HG02840 (cell line): ENCODE results near the gene ENTR1.
"Not testable (repeated sequence)": the region's sequence is repeated elsewhere in the genome, so short reads cannot be mapped to it uniquely, and the experiment has no call there.

Source experiments
- ATAC-seq: cut with Tn5 transposase; IDR thresholded peaks from one replicate; pipeline ENCODE4 v1.9.1; 2021; ENCODE audit warnings: mild to moderate bottlenecking, moderate library complexity, moderate number of reproducible peaks; ENCODE audit not compliant: unreplicated experiment, low FRiP score

ENTR1 gene

DNA sequence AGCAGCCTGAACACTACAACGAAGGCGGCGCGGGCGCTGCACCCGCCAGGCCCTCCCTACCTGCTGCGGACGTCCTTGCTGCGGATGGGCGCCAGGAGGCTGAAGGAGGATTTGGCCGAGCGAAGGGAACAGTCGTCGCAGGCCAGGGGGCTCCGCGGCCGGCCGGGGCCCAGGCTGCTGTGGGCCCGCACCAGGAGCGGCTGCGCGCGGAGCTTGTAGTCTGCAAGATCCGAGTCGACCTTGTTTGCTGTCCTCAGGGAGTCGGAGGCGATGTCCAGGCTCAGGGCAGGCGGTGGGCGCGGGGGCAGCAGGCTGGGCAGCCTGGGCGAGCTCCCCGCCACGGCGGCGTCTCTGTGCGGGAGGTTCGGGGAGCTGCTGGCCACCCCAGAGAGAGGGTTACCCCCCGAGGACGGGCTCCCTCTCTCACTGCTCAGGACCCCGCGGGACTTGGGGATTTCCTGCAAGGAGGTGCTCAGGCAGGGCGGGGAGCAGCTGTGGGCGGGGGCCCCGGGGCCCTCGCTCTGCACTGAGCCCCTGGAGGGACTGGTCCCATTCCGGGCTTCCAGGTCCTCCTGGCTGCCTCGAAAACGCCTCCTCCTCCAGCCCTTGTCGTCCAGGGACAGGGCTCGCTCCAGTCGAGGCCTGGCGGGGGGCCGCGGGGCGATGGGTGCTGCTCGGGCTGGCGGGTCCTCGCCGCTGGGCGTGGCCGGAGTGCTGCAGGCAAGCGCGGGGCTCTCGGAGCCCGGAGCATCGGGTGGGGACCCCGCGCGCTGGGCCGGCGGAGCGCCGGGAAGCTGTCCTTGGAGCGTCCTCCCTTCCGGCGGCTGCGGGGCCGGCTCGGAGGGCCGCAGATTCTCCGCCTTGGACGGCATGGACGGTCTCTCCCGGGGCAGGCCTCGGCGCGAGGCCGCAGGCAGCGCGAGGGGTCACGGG is 28.4 kb upstream of the ENTR1 start:
- peak; percentile 56 for ATAC-seq

DNA sequence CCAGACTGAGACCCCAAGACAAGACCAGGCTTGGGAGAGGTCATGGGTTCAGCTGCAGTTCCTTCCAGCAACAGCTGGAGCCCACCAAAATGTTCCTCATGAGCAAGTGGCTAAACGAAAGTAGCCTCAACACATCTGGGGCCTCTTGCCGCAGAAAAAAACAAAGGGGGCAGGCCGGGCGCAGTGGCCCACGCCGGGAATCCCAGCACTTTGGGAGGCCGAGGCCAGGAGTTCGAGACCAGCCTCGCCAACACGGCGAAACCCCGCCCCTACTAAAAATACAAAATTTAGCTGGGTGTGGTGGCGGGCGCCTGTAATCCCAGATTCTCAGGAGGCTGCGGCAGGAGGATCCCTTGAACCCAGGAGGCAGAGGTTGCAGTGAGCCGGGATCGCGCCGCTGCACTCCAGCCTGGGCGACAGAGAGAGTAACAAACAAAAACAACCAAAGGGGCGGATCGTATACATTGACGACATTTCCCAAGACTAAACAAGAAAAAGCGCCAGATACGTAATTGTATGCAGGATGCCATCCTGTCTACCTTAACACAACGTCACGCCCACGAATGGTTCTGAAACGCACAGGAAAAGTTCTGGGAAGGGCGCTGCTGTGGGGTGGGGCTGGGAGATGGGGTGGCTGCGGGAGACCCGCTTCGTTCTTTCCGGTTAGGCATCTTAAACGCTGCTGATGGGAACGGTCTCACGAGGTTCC is 27.6 kb upstream of the ENTR1 start:
- no peak for ATAC-seq

DNA sequence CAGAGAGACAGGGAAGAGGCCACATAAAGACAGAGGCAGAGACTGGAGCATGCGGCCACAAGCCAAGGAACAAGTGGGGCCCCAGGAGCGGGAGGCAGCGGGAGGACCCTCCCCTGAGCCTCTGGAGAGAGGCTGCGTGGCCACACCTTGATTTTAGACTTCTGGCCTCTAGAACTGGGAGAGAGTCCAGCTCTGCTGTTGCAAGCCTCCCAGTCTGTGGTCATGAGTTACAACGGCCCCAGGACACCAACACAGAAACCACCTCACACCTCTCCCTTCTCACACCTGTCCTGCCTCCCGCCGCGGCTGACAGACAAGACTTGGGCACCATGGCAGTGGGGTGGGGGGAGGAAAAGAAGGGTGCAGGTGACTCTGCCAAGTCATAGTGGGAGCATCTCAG is 27.0 kb upstream of the ENTR1 start:
- no peak for ATAC-seq

DNA sequence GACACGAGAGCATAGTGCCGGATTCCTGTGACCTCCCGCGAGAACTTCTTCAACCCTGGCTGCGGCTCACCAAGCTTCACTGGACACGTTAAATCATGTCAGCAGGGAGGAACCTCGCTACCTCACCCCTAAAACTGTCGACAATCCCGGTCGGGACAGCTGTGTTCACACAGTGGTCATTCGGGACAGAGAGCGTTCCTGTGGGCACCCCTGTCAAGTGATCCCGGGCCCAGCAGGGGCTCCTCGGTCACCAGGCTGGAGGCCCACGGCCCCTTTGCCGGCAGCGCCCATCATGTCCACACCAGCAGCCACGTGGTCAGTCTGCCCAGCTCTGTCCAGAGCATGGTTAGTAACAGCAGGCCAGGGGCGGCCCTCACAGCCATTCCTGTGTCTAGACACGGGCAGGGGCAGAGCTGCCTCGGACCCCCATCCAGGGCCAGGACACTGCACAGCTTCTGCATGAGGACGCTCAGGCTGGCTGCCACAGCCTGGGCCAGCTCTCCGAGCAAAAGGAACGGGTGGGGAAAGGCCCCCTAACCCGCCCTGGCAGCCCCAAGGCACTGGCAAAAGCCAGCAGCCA is 25.7 kb upstream of the ENTR1 start:
- no peak for ATAC-seq

DNA sequence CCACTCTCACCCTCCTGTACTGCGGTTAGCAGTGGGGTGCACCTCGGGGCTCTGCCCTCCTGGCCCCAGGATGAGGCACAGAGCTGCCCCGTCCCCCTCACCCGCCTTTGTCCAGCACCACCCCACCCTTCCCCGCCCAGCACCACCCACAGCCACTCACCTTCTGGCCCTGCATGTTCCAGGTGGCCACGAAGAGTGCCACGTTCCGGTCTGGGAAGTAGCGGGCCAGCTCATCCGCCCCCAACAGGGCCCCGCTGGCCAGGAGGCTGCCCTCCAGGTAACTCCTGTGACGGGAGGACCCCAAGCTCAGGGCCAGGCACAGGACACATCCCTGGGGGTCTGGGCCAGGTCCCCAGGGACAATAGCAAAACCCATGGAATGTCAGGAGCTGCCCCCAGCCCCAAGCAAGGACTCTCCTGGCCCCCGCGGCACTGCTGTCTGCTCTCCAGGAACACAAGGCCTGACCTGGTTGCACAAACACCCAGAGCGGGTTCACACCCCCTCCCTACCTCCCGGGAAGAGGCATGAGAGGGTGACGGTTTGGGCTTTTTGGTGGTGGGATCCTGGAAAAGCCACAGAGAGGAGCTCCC is 24.3 kb upstream of the ENTR1 start:
- ATAC-seq, result no peak

DNA sequence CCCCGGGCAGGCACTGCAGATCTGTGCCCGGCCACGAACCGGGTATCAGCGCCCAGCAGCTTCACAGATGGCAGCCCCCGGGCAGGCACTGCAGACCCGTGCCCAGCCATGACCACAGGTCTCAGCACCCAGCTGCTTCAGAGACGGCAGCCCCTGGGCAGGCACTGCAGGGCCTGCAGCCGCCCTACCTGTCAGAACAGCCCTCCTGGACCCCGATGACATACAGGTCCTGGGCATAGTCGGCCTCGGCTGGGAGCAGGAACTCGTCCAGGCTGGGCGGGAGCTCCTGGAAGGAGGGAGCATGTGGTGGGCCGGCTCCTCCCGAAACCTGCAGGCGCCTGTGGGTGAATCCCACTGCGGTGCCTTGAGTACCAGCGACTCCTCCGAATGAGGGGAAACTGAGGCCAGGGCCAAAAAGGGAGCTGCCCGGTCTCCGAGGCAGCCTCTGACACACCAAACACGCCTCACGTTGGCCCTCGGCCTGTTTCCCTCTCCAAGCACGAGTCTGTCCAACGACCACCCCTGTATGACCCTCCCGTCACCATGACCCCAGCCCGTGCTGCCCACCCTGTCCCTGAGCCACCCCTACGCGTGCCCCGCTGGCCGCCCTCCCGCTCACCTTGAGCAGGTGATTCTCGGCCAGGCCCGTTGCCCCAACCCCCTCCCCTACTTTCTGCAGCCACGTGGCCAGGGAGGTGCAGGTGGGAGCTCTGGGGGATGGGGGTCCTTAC is 23.6 kb upstream of the ENTR1 start:
- no peak for ATAC-seq

DNA sequence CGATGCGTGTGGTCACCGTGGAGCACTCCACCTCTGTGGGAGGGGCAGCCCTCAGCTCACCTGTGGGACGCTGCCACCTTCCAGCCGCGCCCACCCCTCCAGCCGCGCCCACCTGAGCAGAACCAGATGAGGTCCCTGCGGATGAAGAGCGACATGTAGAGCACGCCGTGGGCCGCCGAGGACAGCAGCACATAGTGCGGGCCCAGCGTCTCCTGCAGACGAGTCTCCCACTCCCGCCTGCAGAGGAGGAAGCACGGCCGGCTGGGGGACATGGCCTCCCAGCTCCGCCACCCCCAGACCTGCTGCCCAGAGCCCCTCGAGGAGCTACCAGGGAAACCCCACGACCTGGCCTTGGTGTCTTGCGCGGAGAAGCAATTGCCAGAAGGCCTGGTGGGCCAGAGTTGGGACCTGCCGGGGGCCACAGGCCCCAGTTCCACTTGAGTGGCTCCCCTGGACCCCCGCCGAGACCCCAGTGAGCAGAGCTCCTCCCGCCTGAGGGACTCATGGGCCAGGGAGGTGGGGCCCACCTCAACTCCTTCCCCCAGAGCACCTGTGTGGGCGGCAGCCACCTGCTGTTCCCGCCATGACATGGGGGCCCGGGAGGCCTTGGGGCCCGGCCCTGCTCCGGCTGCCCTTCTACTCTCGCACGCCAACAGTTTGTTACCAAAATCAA is 22.8 kb upstream of the ENTR1 start:
- ATAC-seq, result no peak

DNA sequence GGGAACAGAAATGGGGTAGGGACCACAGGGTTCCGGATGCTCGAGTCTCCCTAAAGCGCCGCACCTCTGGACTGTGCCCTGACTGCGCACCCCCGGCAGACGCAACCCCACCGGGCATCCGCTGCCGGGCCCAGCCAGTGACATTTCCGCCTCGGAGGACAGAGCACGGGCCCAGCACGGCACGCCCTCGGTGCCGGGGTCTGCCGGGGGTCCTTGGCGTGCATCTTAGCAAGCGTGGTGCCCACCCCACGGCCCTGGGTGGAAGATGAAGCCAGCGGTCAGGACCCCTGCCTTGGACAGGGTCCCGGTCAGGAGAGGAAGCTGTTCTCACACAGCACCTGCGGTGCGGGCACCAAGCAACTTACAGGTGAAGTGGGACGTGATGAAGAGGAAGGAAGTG is 22.2 kb upstream of the ENTR1 start:
- ATAC-seq, result no peak

DNA sequence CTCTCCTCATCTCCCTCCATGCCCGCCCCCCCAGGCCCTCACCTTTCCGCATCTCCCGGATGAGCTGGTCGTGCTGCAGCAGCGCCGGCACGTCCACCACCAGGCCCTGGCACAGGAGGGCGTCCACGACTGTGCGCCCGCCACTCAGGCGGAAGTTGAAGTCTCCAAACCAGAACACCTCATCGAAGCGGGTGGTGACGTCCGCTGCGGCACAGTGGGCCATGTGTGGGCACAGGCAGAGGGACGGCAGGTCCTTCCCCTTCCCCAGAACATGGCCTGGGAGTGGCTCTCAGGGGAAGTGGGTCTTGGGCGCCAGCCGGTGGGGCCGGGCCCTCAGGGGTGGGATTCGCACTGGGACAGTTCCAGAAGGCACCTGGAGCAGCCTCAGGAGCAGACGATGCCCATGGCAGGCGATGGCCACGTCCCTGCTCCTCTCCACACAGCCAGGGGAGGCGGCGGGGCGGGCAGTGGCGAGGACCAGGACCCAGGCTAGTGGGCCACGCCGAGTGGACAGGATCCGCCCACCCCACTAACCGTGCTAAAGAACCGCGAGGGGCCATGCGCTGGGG is 21.5 kb upstream of the ENTR1 start:
- no peak for ATAC-seq

DNA sequence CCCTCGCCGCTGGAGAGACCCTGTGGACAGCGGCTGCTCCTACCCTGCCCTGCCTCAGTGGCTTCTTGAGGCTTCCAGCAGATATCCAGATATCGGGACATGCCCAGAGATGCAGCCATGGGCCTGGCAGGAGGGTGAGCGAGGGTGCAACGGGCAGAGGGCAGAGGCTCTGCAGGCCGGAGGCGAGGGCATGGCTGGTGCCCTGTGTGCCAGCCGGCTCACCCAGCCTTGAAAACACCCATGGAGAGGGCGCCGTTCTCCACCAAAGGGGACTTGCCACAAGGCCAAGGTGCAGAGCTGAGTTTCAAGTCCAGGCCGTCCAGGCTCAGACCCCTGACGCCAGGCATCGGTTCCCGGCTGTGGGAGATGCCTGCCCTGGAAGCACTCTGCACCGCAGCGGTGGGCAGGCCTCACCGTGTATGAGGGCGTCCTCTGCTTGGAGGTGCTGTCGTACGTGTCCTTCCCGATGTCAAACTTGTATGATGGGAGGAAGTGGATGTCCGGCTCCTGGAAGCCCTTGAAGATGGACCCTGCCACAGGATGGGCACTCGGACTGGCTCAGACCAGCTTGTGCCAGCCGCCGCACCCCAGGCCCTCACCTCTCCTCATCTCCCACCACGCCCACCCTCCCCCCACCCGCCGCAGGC is 20.3 kb upstream of the ENTR1 start:
- no peak for ATAC-seq

DNA sequence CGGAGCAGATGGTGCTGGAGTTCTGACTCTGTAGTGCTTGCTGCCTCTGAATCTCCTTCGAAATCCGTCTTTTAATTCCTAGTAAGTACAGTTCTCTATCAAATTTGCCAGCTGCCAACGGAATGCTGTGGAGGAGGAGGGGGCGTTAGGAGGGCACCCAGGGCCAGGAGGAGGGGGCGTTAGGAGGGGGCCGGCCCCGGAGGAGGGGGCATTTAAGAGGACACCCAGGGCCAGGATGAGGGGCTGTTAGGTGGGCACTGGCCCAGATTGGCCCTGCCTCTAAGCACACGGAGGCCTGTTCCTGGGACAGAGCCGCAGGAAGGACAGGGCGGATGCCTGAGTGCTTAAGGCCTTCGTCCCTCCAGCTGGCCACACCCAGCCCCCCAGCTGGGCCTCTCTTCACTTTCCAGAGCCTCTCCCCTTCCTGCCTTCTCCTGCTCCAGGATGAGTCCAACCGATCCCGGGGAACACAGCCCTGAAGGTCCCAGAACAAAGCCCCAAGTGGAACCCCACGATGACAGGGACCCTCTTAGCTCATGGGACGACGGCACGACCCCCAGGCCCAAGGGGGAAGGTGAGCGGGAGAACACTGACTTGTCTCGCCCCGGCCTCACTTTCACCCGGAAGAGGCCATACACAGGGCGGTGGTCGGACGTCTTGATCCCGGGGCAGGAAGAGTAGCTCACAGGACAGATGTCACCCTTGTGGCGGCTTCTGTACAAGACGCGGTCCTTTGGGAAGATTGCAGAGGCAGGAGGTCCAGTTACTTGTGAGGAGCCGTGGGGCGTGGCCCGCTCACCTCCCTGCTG is 19.5 kb upstream of the ENTR1 start:
- no peak for ATAC-seq

DNA sequence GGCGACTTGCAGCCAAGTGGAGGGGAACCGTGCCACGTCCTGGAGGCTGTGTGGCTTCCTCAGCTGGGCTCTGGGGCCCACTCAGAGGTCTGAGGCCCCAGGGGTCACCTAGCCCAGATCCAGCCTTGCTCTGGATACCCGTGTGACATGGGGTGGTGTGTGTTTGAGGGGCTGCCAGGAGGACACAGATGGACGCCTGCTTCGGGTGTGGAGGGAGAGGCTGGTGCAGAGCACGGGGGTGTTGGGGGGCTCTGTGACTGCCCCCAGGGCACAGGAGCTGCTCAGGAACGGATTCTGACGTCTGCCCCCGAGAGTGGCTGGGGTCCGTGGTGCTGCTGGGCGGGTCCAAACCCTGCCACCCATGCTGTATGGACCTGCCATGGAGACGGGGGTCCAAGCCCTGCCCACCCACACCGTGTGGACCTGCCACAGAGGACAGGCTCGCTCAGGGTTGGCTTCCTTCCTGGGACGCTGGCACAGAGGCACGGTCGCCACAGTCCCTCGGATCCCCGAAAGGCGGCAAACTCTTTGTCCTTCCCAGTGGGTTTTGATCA is 18.7 kb upstream of the ENTR1 start:
- ATAC-seq, result no peak

DNA sequence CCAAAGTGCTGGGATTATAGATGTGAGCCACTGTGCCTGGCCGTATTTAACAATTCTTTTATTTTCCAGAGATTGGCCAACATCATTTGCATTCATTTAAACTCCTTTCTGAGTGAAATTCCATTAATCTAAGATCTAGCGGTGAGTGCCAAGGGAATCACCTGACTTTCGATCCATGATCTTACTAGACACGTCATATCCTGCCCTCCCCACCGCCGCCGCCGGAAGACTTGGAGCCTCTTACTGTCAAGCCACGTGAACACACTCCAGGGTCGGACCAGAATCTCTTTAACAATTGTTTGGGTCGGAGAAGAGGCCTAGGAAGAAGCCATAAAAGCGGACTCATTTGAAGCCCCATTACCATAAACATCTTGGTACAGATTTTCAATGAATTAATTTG is 16.4 kb upstream of the ENTR1 start:
- ATAC-seq, result no peak

DNA sequence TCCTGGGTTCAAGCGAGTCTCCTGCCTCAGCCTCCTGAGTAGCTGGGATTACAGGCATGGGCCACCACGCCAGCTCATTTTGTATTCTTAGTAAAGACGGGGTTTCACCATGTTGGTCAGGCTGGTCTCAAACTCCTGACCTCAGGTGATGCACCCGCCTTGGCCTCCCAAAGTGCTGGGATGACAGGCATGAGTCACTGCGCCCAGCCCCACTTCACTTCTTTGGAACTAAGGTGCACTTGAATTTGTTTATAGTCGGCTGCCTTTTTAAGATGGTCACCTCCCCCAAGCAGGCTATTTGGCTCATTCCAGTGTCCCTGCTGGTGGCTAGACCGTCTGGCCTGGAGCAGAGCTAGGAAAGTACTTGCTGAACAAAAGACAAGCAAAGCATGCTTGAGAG is 15.0 kb upstream of the ENTR1 start:
- not testable (repeated sequence) for ATAC-seq

DNA sequence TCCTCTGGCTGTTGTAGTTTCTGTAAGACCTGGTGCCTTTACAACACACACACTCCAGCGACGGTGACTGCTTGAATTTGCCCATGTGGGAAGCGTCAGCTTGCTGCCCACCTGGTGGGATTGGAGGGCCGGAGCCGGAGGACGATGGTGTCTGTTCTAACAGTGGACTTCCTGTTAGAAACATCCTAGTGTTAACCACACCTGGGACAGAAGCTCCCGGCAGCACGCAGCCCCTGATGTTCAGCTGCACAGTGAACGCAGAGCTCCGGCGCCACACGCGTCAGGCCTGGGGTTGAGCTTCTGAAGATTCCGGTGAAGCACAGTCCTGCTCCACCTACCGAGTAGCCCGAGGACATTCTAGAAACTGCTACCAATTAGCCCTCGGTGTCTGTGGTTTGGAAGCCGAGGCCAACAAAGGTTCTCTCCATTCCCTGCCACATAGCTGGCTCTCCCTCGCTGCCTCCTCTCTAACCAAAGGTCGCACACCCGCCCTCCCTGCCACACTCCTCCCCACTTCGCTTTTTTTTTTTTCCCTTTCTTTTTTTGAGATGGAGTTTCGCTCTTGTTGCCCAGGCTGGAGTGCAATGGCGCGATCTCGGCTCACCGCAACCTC is 14.4 kb upstream of the ENTR1 start:
- no peak for ATAC-seq

DNA sequence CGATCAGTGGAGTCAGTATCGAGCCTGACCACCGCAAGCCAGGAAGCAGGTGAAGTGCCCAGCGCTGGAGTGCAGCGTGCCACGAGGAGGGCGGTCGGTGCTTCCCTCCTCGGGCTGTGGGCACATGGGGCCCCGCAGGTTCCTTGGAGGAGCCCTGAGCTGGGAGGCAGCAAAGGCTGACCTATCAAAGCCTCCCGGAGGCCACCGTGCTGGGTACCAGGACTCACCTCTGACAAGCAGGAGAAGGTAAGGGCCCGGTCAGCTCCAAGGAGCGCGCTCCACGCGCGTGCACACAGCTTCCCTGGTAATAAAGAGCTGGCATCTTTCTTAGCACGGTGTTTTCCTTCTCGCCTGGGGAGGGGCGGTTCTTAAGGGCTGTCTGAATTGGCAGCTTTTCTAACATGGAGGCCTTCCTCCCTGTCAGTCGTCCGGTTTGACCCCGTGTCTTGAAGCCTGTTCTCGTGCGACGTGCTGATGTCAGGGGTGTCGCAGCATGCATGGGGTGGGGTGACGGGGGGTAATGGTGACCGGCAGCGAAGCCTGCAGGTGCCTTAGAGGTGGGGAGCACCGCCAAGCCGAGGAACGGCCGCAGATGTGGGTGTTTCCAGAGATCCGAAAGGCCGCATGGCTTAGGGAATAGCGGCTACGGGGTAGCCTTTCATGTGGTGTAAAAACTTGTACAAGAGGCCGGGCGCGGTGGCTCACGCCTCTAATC is 13.2 kb upstream of the ENTR1 start:
- ATAC-seq, result no peak

DNA sequence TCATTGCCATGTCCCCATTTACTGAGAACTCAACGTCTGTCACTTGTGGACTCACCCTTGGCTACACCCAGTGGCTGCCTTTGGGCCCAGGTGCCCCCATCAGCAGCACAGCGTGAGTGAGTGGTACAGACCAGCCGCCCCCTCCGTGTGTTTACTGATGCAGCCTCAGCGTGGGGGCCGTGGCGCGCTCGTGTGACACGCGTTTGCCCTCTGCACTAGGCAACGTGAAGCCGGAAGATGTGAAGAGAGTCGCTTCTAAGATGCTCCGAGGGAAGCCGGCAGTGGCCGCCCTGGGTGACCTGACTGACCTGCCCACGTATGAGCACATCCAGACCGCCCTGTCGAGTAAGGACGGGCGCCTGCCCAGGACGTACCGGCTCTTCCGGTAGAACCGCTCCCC is 12.5 kb upstream of the ENTR1 start:
- ATAC-seq, result no peak
